ENCODE data around the gene GLDC. TPM values are rescaled to one million over a fixed set of nuclear protein-coding genes. Genes with fewer than 3 reads are reported as not detected.

GLDC gene
- total RNA-seq, 2 experiments from 2014 or later: not detected

- CTCF ChIA-PET (ENCODE audit: unreplicated experiment): no interaction called here
Observed at GRCh38 chr9:6641961-6642360, 3.6 kb downstream of the GLDC start.

DNA sequence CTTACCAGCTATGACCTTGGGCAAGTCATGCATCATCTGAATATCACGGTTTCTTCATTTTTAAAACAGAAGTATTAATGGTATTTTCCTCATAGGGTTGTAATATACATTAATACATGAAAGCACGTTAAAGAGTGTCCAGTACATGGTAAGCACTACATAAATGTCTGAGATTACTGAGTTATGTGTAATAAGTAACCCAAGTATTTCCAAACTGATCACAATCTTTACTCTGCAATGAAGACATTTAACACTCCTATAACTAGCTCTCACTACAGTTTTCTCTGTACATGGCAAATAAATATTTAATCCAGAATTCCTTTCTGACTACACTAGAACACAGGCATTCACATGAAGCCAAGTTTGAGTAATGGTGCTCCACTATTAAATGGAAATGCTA is 4.0 kb downstream of the GLDC start:
- Histone ChIP-seq H3K4me3 (ENCODE audit: low read depth, low read length, poor library complexity, severe bottlenecking) (no peak overlapping the region), H3K27ac (ENCODE audit: low read depth, low read length, poor library complexity, severe bottlenecking) (no peak overlapping the region), H2AFZ (ENCODE audit: low read length) (no peak overlapping the region), H3K36me3 (ENCODE audit: insufficient read depth, low read length) (no peaks in the 10 kb centered on the region), H3K79me2 (ENCODE audit: insufficient read depth, low read depth, low read length) (no peaks in the 10 kb centered on the region), H3K4me1 (ENCODE audit: insufficient read depth, low read length, poor library complexity, severe bottlenecking) (no peaks in the 10 kb centered on the region), H3K9me2 (ENCODE audit: insufficient read depth, low read length) (no peaks in the 10 kb centered on the region), H3K9me3 (ENCODE audit: low read length) (no peaks in the 10 kb centered on the region), H3K4me2 (ENCODE audit: low read length) (no peak overlapping the region), H4K20me1 (ENCODE audit: insufficient read depth, low read length) (no peaks in the 10 kb centered on the region)
- DNase-seq (ENCODE audit: low spot score): no peak
- TF ChIP-seq EZH2phosphoT487 (IDR thresholded peaks at IDR 0.05; ENCODE audit: borderline replicate concordance, low read depth, low read length): no peak
- TF ChIP-seq CTCF (conservative IDR thresholded peaks at IDR 0.05; ENCODE audit: low read length): no peak
- intact Hi-C loops (cut with micrococcal nuclease; ENCODE audit: unreplicated experiment): no loop called here
- POLR2A ChIA-PET: interaction anchor here (0.6 to 1.6 kb wide), 4 partner anchors 10 to 76 kb away, joined by 3 to 6 read pairs (median 4); no protein-coding TSS in a partner anchor
- no TSS peak for BruUV-seq (replicated peaks)
- CTCF ChIA-PET (ENCODE audit: unreplicated experiment): no interaction called here

More at GRCh38 chr9:6641961-6642360, 3.6 kb downstream of the GLDC start:
- DNase-seq (ENCODE audit: low spot score): no peak
- Histone ChIP-seq H3K9me2 (ENCODE audit: insufficient read depth, low read length) (no peaks in the 10 kb centered on the region), H3K4me1 (ENCODE audit: insufficient read depth, low read length, poor library complexity, severe bottlenecking) (no peaks in the 10 kb centered on the region), H3K36me3 (ENCODE audit: insufficient read depth, low read length) (no peaks in the 10 kb centered on the region), H3K4me3 (ENCODE audit: low read depth, low read length, poor library complexity, severe bottlenecking) (no peak overlapping the region), H3K9me3 (ENCODE audit: low read length) (no peaks in the 10 kb centered on the region), H3K27ac (ENCODE audit: low read depth, low read length, poor library complexity, severe bottlenecking) (no peak overlapping the region), H2AFZ (ENCODE audit: low read length) (no peak overlapping the region), H3K79me2 (ENCODE audit: insufficient read depth, low read depth, low read length) (no peaks in the 10 kb centered on the region), H3K4me2 (ENCODE audit: low read length) (no peak overlapping the region), H4K20me1 (ENCODE audit: insufficient read depth, low read length) (no peaks in the 10 kb centered on the region)
- no TSS peak for BruUV-seq (replicated peaks)
- POLR2A ChIA-PET: interaction anchor here (0.6 to 1.6 kb wide), 4 partner anchors 10 to 77 kb away, joined by 3 to 6 read pairs (median 4); no protein-coding TSS in a partner anchor
- intact Hi-C loops (cut with micrococcal nuclease; ENCODE audit: unreplicated experiment): no loop called here
- TF ChIP-seq CTCF (conservative IDR thresholded peaks at IDR 0.05; ENCODE audit: low read length) (no peak), EZH2phosphoT487 (IDR thresholded peaks at IDR 0.05; ENCODE audit: borderline replicate concordance, low read depth, low read length) (no peak)

DNA sequence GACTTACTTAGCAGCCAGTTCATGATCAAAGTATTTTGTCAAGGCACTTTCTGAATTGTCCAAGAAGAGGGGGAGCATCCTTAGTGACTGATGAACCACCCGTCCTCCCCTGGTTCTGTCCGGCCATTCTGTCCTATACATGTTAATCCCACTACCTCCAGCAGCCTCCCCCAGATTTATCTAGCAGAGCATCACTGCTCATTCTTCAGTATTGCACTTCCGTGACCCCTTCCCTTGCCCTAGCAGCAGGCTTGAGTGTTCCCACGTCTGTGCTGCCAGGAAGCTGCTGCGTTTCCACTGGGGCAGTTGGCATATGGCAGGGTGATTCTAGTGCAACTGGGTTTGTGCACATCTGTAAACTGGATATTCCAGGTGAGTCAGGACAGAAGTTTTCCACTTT is 4.5 kb downstream of the GLDC start:
- no peaks in the 10 kb centered on the region for H3K9me3 ChIP-seq (ENCODE audit: low read length)
- H3K79me2 ChIP-seq (ENCODE audit: insufficient read depth, low read depth, low read length): no peaks in the 10 kb centered on the region
- no peak for DNase-seq (ENCODE audit: low spot score)
- no peak overlapping the region for H3K27ac ChIP-seq (ENCODE audit: low read depth, low read length, poor library complexity, severe bottlenecking)
- H3K4me1 ChIP-seq (ENCODE audit: insufficient read depth, low read length, poor library complexity, severe bottlenecking): no peaks in the 10 kb centered on the region
- ChIA-PET CTCF (ENCODE audit: unreplicated experiment) (no interaction called here), POLR2A (interaction anchor here (0.6 to 1.8 kb wide), 3 partner anchors 9 to 65 kb away, joined by 4 to 6 read pairs (median 4); no protein-coding TSS in a partner anchor)
- no peaks in the 10 kb centered on the region for H4K20me1 ChIP-seq (ENCODE audit: insufficient read depth, low read length)
- no TSS peak for BruUV-seq (replicated peaks)
- no peaks in the 10 kb centered on the region for H3K36me3 ChIP-seq (ENCODE audit: insufficient read depth, low read length)
- no peak overlapping the region for H3K4me3 ChIP-seq (ENCODE audit: low read depth, low read length, poor library complexity, severe bottlenecking)
- TF ChIP-seq EZH2phosphoT487 (IDR thresholded peaks at IDR 0.05; ENCODE audit: borderline replicate concordance, low read depth, low read length): no peak
- no peak for TF ChIP-seq CTCF (conservative IDR thresholded peaks at IDR 0.05; ENCODE audit: low read length)
- H2AFZ ChIP-seq (ENCODE audit: low read length): no peak overlapping the region
- no peaks in the 10 kb centered on the region for H3K9me2 ChIP-seq (ENCODE audit: insufficient read depth, low read length)
- no peak overlapping the region for H3K4me2 ChIP-seq (ENCODE audit: low read length)
- intact Hi-C loops (cut with micrococcal nuclease; ENCODE audit: unreplicated experiment): no loop called here

All from OCI-LY7 (cell line).